HG02759 (cell line): Measurements from ENCODE around the gene RAP1B.

ENCODE experiments used
- ATAC-seq: cut with Tn5 transposase; IDR thresholded peaks from one replicate; pipeline ENCODE4 v1.9.1; 2021; ENCODE audit warnings: mild to moderate bottlenecking, moderate library complexity; ENCODE audit not compliant: unreplicated experiment

The RAP1B gene

DNA sequence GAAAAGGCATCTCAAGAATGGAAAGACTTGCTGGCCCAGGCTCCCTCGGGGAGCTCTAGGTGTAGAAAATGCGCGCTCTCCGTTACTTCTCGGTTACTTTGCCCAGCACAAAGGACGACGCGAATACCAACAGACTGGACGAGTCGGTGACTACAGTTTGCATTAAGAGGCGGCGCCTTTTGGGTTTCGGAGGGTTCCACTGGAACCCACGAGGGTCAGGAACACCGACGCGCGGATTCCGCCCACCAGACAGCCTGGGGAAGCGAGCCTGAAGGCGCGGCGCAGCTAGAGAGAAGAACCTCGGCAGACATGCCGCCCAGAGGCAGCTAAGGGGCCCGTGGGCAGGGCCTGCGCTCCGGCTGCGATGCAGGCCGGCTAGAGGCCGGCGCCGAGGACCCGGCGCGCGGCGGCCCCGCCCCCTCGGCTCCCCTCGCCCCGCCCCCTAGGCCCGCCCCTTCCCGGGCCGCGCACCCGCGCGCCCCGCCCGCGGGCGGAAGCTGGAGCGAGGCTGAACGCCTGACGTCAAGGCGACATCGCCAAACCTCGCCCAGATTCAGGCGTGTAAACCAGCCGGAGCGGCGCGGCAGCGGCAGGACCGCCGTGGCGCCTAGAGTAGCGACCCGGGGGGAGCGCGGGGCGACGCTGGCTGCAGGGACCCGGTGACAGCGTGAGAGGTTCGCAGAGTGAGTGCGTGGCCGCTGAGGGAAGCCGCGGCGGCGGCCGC is at the start of gene RAP1B:
TSS of gene RAP1B (plus strand) at position 530 of the 724 bp plus-strand sequence. CDS start 37,826 bp downstream, outside the sequence.
- peak; percentile 88 for ATAC-seq

GRCh38 chr12:68561830-68562229 is 48.9 kb upstream of the RAP1B start:
- ATAC-seq, result no peak

DNA sequence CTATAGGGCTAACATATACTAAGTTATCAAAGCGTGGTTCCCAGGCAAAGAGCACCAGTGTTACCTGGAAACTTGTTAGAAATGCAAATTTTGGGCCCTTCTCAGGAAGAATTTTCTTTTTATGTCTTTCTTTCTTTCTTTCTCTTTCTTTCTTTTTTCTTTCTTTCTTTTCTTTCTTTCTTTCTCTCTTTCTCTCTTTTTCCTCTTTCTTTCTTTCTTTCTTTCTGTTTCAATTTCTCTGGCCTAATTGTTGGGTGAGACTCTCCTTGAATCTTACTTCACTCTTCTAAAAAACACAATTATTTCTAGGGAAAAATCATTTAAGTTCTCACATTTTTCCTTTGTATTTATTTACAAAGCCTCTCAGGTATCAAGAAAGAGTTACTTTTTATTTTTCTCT is 46.5 kb upstream of the RAP1B start:
- no peak for ATAC-seq

GRCh38 chr12:68565391-68565903 is 45.3 kb upstream of the RAP1B start:
- ATAC-seq, result no peak

DNA sequence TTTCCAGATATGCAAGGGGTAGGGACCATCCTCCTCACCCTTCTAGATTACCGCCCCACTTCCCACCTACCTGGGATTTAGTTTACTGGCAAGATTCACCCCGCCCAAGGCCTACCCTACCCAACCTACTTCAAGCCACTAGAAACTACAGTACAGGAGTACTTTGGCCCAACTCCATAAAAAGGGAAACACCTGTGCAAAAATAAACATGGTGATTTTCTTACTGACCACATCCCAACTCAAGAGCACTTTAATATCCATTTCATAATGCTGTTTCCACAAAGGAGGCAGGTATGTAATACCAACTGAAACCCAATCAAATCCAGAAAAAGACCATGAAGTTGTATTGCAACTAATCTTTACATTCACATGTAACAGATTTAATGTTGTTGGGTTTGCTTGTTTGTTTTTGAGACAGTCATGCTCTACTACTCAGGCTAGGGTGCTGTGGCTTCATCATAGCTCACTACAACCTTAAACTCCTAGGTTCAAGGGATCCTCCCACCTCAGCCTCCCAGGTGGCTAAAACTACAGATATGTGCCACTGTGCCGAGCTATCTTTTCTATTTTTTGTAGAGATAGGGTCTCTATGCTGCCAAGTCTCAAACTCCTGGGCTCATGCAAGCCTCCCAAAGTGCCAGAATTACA is 41.7 kb upstream of the RAP1B start:
- ATAC-seq, result no peak

- no peak for ATAC-seq
Measured at GRCh38 chr12:68572661-68573060, 38.0 kb upstream of the RAP1B start.

DNA sequence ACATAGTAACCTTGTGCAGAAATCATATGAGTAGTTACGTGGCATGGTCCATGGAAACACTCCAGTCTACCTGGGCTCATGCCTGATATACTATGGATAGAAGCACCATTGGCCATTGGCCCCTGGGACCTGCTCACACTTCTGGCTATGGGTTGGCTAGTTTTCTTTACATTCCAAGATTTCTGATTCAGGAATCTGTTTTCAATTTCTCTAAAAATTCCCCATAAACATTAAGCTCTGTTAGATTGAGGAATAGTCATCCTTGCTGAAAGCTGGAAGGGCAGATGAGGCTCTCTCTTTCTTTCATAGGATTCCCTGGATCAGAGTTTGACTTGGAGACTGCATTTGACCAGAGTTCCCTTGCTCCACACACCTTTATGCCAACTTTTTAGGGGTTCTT is 37.3 kb upstream of the RAP1B start:
- ATAC-seq, result no peak

DNA sequence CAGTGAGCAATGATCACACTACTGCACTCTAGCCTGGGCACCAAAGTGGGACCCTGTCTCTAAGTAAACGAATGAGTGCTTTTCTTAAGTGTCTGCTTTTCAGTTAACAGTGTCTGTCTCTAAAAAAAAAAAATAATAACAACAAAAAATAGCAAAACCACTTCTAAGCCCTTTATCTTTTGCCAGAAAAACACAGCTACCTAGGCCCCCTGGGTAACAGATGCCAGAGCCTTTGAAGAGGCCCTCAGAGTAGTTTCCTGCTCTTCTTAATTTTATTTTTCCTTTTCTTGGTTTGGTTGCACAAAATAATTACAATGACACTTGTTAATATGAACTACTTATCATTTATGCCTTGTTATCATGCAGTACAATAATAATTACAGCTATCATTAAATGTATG is 32.8 kb upstream of the RAP1B start:
- no peak for ATAC-seq

DNA sequence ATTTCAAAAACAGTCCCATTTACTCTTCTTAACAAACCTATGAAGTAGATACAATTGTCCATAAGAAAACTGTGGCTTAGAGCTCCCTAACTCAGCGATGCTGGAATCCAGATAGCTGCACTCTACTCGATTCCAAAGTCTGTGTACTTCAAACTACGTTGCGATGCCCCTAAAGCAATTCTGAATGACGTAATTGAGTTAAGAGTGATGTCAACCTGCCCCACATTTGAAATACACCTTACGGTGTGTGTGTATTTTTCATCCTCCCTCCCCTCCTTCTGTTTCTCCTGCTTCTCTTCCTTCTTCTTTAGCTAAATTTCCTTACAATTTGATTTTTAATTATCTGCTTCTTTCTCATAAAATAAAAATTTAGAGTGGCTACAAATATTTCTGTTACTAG is 31.9 kb upstream of the RAP1B start:
- no peak for ATAC-seq

GRCh38 chr12:68579254-68579653 is 31.4 kb upstream of the RAP1B start:
- ATAC-seq, result no peak

- ATAC-seq, result no peak
Measured at GRCh38 chr12:68580911-68581310, 29.8 kb upstream of the RAP1B start.

DNA sequence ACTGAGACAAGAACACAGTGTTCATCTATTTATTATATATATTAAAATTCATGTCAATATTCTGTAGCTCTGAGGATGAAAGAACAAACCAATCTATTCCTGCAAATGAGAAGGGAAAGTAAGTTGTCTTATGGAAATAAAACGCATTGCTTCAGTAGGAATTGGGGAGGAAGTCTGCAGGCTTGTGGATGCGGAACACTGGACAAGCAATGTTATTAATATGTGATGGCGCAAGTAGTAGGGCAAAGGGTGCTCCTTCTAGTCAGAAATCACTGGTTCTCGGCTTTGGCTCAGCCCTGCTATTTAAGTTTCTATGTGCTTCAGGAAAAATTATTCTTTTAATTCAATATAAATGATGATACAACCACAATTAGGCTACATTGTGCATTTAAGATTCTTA is 28.8 kb upstream of the RAP1B start:
- ATAC-seq, result no peak

DNA sequence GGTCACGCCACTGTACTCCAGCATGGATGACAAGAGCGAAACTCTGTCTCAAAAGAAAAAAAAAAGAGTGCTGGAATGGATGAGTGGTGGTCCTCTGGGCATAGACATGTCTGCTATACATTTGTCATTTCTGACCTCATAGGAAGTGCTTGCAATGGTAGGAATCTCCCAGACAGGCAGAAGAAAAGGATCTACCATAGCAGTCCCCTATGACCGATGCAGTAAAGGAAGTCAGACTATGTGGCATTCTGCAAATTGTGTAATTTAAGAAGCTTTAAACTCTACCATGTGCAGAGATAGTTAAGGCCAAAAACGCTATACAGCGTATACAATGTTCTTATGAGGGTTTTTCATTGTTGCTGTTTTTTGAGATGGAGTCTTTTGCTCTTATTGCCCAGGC is 24.7 kb upstream of the RAP1B start:
- no peak for ATAC-seq

DNA sequence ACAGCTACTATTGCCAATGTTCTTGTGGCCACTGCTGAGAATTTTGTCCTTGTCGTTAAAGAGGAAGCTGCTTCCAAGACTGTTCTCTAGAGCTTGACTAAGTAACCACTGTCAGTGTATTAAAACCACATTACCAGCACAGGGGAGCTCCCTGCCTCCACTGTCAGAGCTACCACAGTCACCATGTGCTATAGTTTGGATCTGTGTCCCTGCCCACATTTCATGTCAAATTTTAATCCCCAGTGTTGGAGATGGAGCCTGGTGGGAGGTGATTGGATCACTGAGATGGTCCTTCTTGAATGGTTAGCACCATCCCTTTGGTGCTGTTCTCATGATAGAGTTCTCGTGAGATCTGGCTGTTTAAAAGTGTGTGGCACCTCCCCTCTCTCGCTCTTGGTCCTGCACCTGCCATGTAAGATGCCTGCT is 23.2 kb upstream of the RAP1B start:
- peak; percentile 71 for ATAC-seq

GRCh38 chr12:68589194-68589593 is 21.5 kb upstream of the RAP1B start:
- ATAC-seq, result no peak

DNA sequence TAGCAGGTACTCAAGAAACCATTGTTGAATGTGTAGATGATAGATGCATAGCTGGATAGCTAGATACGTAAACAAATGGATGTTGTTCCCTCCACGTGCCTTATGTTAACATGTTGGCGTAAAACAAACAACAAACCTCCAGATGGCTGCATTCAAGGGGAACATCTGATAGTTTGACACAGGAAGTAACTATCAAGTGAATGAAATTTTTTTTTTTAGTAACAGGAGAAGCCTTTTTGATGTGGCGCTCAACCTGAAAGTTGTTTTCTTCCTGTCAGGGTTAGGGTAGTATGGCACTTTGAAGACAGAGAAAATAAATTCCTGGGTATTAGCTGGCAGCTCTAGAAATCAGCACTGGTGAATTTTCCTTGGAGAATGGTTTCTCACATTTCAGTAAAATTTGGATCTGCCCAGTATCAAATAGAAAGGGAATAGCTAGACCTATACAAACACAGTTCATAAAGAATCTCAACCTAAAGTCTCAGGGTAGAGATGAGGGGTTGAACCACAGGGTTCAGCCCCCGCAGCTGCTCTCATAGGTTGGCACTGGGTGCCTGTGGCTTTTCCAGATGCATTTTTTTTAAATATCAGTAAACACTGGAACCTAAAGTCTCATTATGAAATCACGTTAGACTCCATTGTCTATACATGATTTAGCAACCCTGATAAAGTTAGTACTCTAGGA is 18.8 kb upstream of the RAP1B start:
- no peak for ATAC-seq

DNA sequence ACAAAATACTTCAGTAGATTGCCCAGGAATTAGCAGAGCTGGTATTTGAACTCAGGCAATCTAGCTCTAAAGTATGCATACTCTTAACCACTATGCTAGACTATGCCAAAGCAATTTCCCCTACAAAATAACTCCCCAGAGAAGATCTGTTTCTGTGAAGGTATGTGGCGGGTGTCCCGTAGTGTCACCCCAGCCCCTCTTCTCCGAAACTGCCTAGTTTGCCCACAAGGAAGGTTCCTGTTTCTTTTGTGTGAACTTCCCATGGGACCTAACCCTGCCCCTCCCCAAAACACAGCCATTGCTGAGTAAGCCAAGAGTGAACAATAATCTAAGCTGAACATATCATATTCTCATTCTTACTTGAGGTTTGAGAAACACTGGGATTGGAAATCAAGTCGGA is 15.5 kb upstream of the RAP1B start:
- no peak for ATAC-seq

DNA sequence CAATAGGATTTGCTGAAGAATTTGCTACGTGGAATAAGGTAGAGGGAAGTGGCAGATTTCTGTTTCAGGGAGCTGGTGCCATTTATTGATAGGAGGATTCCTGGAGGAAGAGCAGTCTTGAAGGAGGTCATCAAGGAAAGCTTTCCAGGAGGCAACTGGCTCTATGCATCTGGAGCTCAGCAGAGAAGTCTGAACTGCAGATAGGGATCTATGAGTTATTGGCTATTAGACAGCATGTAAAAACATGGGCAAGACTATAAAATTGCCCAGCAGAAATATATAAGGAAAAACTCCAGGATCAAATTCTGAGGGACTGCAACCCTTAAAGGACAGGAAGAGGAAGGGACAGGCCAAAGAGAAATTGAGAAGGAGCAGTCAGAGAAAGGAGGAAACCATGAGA is 8.9 kb upstream of the RAP1B start:
- no peak for ATAC-seq

- ATAC-seq, result no peak
Measured at GRCh38 chr12:68602720-68603119, 8.0 kb upstream of the RAP1B start.

GRCh38 chr12:68608191-68608590 is 2.5 kb upstream of the RAP1B start:
- ATAC-seq, result no peak

DNA sequence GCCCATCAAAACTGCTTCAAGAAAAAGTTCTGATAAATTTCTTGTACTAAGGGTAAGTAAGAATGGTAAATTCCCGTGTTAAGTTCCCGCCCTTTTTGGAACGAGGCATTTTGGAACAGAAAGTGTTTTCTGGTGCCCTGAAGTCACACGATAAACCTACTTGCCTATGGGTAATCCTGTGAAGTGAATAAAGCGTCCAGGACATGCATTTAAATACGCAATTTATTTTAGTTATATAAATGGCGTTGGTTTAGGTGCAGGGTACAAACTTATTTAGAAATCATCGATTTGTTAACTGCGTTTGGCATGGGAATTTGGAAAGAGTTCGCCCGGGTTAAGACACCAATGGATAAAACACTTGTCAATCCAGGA is 715 bp upstream of the RAP1B start:
- no peak for ATAC-seq
